H9 (cell line): ENCODE measurements around the gene OSBPL2. TPM values are rescaled to one million over a fixed set of nuclear protein-coding genes. Genes with fewer than 3 reads are reported as not detected.

Experiments used
- DNase-seq: peaks from one replicate; pipeline ENCODE4 v3.0.0-alpha.2; 2017
- H2AFZ ChIP-seq: one replicate; pipeline ENCODE4 v1.6.1; 2013; ENCODE audit warnings: mild to moderate bottlenecking, low read length, control low read depth, moderate library complexity
- H2AK5ac ChIP-seq: 2 replicates; pipeline ENCODE4 v1.6.1; 2013; ENCODE audit warnings: low read length, control low read depth, mixed read lengths; ENCODE audit not compliant: insufficient read length
- H2BK120ac ChIP-seq: one replicate; pipeline ENCODE4 v1.6.1; 2013; ENCODE audit warnings: low read depth, mild to moderate bottlenecking, low read length, control low read depth, inconsistent platforms; ENCODE audit not compliant: poor library complexity, severe bottlenecking
- H2BK12ac ChIP-seq: 2 replicates; pipeline ENCODE4 v1.6.1; 2013; ENCODE audit warnings: low read length, control low read depth, mixed read lengths, low read depth; ENCODE audit not compliant: insufficient read length
- H2BK15ac ChIP-seq: 2 replicates; pipeline ENCODE4 v1.6.1; 2013; ENCODE audit warnings: low read depth, low read length, control low read depth
- H2BK20ac ChIP-seq: one replicate; pipeline ENCODE4 v1.6.1; 2013; ENCODE audit warnings: low read depth, mild to moderate bottlenecking, low read length, control low read depth, inconsistent platforms; ENCODE audit not compliant: poor library complexity, severe bottlenecking
- H2BK5ac ChIP-seq: 2 replicates; pipeline ENCODE4 v1.6.1; 2013; ENCODE audit warnings: low read length, control low read depth, mixed read lengths; ENCODE audit not compliant: insufficient read length
- H3K14ac ChIP-seq: 2 replicates; pipeline ENCODE4 v1.6.1; 2013; ENCODE audit warnings: low read length, control low read depth; ENCODE audit not compliant: insufficient read depth
- H3K18ac ChIP-seq: 2 replicates; pipeline ENCODE4 v1.6.1; 2013; ENCODE audit warnings: low read depth, mild to moderate bottlenecking, mixed read lengths, low read length, control low read depth; ENCODE audit not compliant: insufficient read length
- H3K23ac ChIP-seq: 2 replicates; pipeline ENCODE4 v1.6.1; 2013; ENCODE audit warnings: low read length, control low read depth, mixed read lengths, low read depth; ENCODE audit not compliant: insufficient read length
- H3K23me2 ChIP-seq: 2 replicates; pipeline ENCODE4 v1.6.1; 2013; ENCODE audit warnings: low read depth, mild to moderate bottlenecking, mixed read lengths, low read length, control low read depth; ENCODE audit not compliant: insufficient read length, poor library complexity, severe bottlenecking
- H3K27ac ChIP-seq: 2 replicates; pipeline ENCODE4 v1.5.1; 2013; ENCODE audit warnings: low read length, control low read depth, mixed read lengths, low read depth; ENCODE audit not compliant: insufficient read length
- H3K27me3 ChIP-seq: 2 replicates; pipeline ENCODE4 v1.6.1; 2013; ENCODE audit warnings: low read length, control low read depth, inconsistent platforms; ENCODE audit not compliant: insufficient read depth
- H3K4ac ChIP-seq: 2 replicates; pipeline ENCODE4 v1.6.1; 2013; ENCODE audit warnings: low read depth, mild to moderate bottlenecking, control low read depth, inconsistent platforms, low read length, moderate library complexity
- H3K4me1 ChIP-seq: 2 replicates; pipeline ENCODE4 v1.6.1; 2013; ENCODE audit warnings: low read length, control low read depth, inconsistent platforms; ENCODE audit not compliant: insufficient read depth
- H3K4me2 ChIP-seq: 2 replicates; pipeline ENCODE4 v1.6.1; 2013; ENCODE audit warnings: low read length, control low read depth, mixed read lengths; ENCODE audit not compliant: insufficient read length, insufficient read depth
- H3K56ac ChIP-seq: 2 replicates; pipeline ENCODE4 v1.6.1; 2013; ENCODE audit warnings: low read depth, mild to moderate bottlenecking, mixed read lengths, low read length, control low read depth; ENCODE audit not compliant: insufficient read length
- H3K79me1 ChIP-seq: 2 replicates; pipeline ENCODE4 v1.6.1; 2013; ENCODE audit warnings: low read depth, mild to moderate bottlenecking, moderate library complexity, low read length, control low read depth, inconsistent platforms; ENCODE audit not compliant: insufficient read depth, poor library complexity, severe bottlenecking
- H3K79me2 ChIP-seq: 2 replicates; pipeline ENCODE4 v1.6.1; 2013; ENCODE audit warnings: low read length, control low read depth, inconsistent platforms; ENCODE audit not compliant: insufficient read depth
- H3K9ac ChIP-seq: 2 replicates; pipeline ENCODE4 v1.6.1; 2013; ENCODE audit warnings: low read length, control low read depth, mixed read lengths; ENCODE audit not compliant: insufficient read length; ENCODE audit errors: extremely low read depth
- H3K9me3 ChIP-seq: one replicate; pipeline ENCODE4 v1.6.1; 2013; ENCODE audit warnings: low read depth, low read length, inconsistent platforms; ENCODE audit not compliant: control insufficient read depth
- H3T11ph ChIP-seq: one replicate; pipeline ENCODE4 v1.6.1; 2013; ENCODE audit warnings: mild to moderate bottlenecking, low read length, control low read depth, inconsistent platforms
- H4K20me1 ChIP-seq: one replicate; pipeline ENCODE4 v1.6.1; 2013; ENCODE audit not compliant: control insufficient read depth, insufficient read length, insufficient read depth
- H4K5ac ChIP-seq: 2 replicates; pipeline ENCODE4 v1.6.1; 2013; ENCODE audit warnings: low read depth, mild to moderate bottlenecking, mixed read lengths, low read length, control low read depth; ENCODE audit not compliant: insufficient read length
- H4K8ac ChIP-seq: replicated peaks from 2 replicates; pipeline ENCODE4 v1.6.1; 2013; ENCODE audit warnings: low read length, control low read depth, mixed read lengths, low read depth; ENCODE audit not compliant: insufficient read length
- H4K91ac ChIP-seq: 2 replicates; pipeline ENCODE4 v1.6.1; 2013; ENCODE audit warnings: low read depth, mild to moderate bottlenecking, moderate library complexity, mixed read lengths, low read length, control low read depth; ENCODE audit not compliant: insufficient read length
- H3K27ac Mint-ChIP-seq, 3 experiments: 2 replicates in 2 of 3; 3 replicates in 1 of 3; pipeline ENCODE4 v1.8.0; 2020 to 2021; ENCODE audit warnings: mixed read lengths in 3 of 3, mild to moderate bottlenecking in 1 of 3, moderate library complexity in 1 of 3
- H3K27me3 Mint-ChIP-seq: 2 replicates; pipeline ENCODE4 v1.8.0; 2021; ENCODE audit warnings: low read depth, mild to moderate bottlenecking, moderate library complexity, mixed read lengths
- H3K36me3 Mint-ChIP-seq, 3 experiments: 2 replicates in 2 of 3; 3 replicates in 1 of 3; pipeline ENCODE4 v1.8.0; 2020 to 2021; ENCODE audit warnings: low read depth in 3 of 3, mixed read lengths in 3 of 3; ENCODE audit not compliant: insufficient read depth in 1 of 3
- H3K4me1 Mint-ChIP-seq, 2 experiments: 2 replicates each; pipeline ENCODE4 v1.8.0; 2020; ENCODE audit warnings: mixed read lengths in 2 of 2
- H3K4me3 Mint-ChIP-seq, 2 experiments: 2 replicates in 1 of 2; 3 replicates in 1 of 2; pipeline ENCODE4 v1.8.0; 2020 to 2021; ENCODE audit warnings: mild to moderate bottlenecking in 2 of 2, mixed read lengths in 2 of 2, moderate library complexity in 1 of 2
- H3K9me3 Mint-ChIP-seq, 2 experiments: 2 replicates in 1 of 2; 3 replicates in 1 of 2; pipeline ENCODE4 v1.8.0; 2020; ENCODE audit warnings: mild to moderate bottlenecking in 2 of 2, mixed read lengths in 2 of 2, moderate library complexity in 1 of 2
- WGBS: extraction: QIAGEN DNeasy Blood & Tissue Kit; methylation state at CpG from one replicate; pipeline ENCODE4 v1.1.7; 2013; ENCODE audit warnings: missing lambda C conversion rate, low lambda C conversion rate, mixed read lengths; ENCODE audit not compliant: insufficient read length; ENCODE audit errors: extremely low coverage; 5-methylcytosine and 5-hydroxymethylcytosine counted together
- total RNA-seq: library from RNA; stranded (reverse); gene quantifications from 2 replicates; pipeline ENCODE4 v1.2.1, GENCODE V29; 2021
- TF ChIP-seq, protein P1 (sequence below): fragments of 200-600 bp; sonication (generic); conservative IDR thresholded peaks from 3 replicates; pipeline ENCODE4 v1.8.0; 2021; ENCODE audit warnings: antibody characterized with exemption, mild to moderate bottlenecking

The OSBPL2 gene
- total RNA-seq, 1 experiment from 2014 or later, result 47.3 TPM

DNA sequence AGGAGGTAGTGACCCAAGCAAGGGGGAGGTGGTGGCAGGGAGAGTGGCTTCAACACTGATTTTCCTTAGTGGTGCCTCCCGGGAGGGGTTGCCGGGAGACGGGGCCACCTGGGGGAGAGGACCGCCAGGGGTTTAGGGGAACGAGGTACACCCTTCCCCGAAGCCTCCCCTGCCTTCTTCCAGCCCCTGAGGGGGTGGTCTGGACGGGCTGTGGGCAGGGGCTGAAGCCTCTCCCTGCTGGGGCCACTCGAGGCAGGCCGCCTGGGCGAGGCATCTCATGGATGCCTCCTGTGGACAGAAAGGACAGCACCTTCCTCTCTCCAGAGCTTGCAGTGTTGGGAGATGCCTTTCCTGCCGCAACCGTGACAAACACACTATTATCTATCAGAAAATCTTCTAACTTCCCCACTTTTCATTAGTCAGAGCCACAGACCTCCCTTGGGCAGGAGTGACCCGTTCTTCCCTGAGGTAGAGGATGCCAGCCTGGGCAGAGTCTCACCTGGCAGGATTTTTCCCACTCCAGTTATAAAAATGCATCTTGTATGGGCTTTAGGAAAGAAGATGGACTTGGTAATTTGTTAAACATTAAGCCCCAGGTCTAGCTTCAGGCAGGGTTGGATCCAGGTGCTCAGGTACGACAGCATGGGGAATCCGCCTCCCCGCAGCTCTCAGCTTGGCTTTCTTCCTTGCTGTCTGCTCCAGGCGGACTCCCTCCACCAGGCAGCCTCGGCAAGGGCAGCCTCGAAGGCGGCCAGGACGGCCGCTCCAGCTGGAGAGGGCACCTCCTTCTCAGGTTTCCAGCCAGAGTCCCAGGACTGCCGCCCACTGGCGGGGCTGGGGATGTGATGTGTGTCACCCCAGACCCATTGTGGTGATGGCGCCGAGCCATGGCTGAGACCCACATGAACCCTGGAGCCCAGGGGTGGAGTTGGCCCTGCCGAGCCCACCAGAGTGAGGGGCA lies 29.2 kb upstream of the OSBPL2 start:
- Histone ChIP-seq H3K27ac (no peak overlapping the region), H3K79me2 (no peaks in the 10 kb centered on the region), H3K9ac (no peak overlapping the region), H2BK12ac (no peak overlapping the region), H3T11ph (no peak overlapping the region), H3K56ac (no peak overlapping the region), H2AFZ (no peak overlapping the region), H3K79me1 (no peaks in the 10 kb centered on the region), H4K20me1 (no peaks in the 10 kb centered on the region), H3K23me2 (no peaks in the 10 kb centered on the region), H3K14ac (no peak overlapping the region), H4K91ac (no peak overlapping the region), H4K5ac (no peak overlapping the region), H3K27me3 (no peaks in the 10 kb centered on the region), H3K18ac (no peak overlapping the region), H3K4me1 (no peaks in the 10 kb centered on the region), H2BK20ac (no peak overlapping the region), H3K4ac (no peak overlapping the region), H3K4me2 (no peak overlapping the region), H3K9me3 (no peaks in the 10 kb centered on the region), H2AK5ac (no peak overlapping the region), H2BK5ac (no peak overlapping the region), H2BK15ac (no peak overlapping the region), H3K23ac (no peak overlapping the region), H4K8ac (no peak overlapping the region), H2BK120ac (no peak overlapping the region)
- peaks cover 7% of the 10 kb centered on the region for H3K27me3 Mint-ChIP-seq
- H3K4me3 Mint-ChIP-seq, result no peak overlapping the region; a peak in 1 of 5 replicates
- peak; percentile 80 for DNase-seq
- TF ChIP-seq, protein P1, sequence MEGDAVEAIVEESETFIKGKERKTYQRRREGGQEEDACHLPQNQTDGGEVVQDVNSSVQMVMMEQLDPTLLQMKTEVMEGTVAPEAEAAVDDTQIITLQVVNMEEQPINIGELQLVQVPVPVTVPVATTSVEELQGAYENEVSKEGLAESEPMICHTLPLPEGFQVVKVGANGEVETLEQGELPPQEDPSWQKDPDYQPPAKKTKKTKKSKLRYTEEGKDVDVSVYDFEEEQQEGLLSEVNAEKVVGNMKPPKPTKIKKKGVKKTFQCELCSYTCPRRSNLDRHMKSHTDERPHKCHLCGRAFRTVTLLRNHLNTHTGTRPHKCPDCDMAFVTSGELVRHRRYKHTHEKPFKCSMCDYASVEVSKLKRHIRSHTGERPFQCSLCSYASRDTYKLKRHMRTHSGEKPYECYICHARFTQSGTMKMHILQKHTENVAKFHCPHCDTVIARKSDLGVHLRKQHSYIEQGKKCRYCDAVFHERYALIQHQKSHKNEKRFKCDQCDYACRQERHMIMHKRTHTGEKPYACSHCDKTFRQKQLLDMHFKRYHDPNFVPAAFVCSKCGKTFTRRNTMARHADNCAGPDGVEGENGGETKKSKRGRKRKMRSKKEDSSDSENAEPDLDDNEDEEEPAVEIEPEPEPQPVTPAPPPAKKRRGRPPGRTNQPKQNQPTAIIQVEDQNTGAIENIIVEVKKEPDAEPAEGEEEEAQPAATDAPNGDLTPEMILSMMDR, result peak; percentile 58
- H3K9me3 Mint-ChIP-seq, result no peaks in the 10 kb centered on the region
- no peak overlapping the region for H3K27ac Mint-ChIP-seq
- H3K4me1 Mint-ChIP-seq, result peaks cover 4 to 15% of the 10 kb centered on the region in 2 experiments
- no CpG with 5 or more reads among the region's 27 CpGs for WGBS
- no peaks in the 10 kb centered on the region for H3K36me3 Mint-ChIP-seq
